HEK293T (cell line): ENCODE measurements around the gene TDRD5.

ENCODE experiments used
- CTCF ChIA-PET: fragments of 350-600 bp; formaldehyde crosslinking; extraction: SDS; loops from one replicate; lab custom pipeline; 2021; ENCODE audit warnings: antibody characterized with exemption, inconsistent platforms; lab: Yijun Ruan, JAX
- POLR2A ChIA-PET: fragments of 350-600 bp; formaldehyde crosslinking; extraction: SDS; loops from one replicate; lab custom pipeline; 2020; ENCODE audit warnings: antibody characterized with exemption, inconsistent platforms; lab: Yijun Ruan, JAX
- DNase-seq: peaks from one replicate; pipeline ENCODE4 v3.0.0; 2012; ENCODE audit warnings: mixed read lengths; ENCODE audit errors: extremely low spot score
- ARNT ChIP-seq: fragments of 450-650 bp; IDR thresholded peaks from 2 replicates; pipeline ENCODE4 v1.6.1; 2017; ENCODE audit warnings: mild to moderate bottlenecking
- BHLHE40 ChIP-seq: fragments of 450-650 bp; IDR thresholded peaks from 2 replicates; pipeline ENCODE4 v1.6.1; 2016; ENCODE audit warnings: mild to moderate bottlenecking, moderate library complexity, borderline replicate concordance
- CTBP1 ChIP-seq: fragments of 450-650 bp; IDR thresholded peaks from 2 replicates; pipeline ENCODE4 v1.6.1; 2016; ENCODE audit warnings: borderline replicate concordance
- ELF4 ChIP-seq: fragments of 450-650 bp; IDR thresholded peaks from 2 replicates; pipeline ENCODE4 v1.6.1; 2017; ENCODE audit warnings: antibody characterized with exemption
- FOXA1 ChIP-seq: fragments of 450-650 bp; IDR thresholded peaks from 2 replicates; pipeline ENCODE4 v1.6.1; 2016; ENCODE audit warnings: mild to moderate bottlenecking
- FOXK2 ChIP-seq: fragments of 450-650 bp; IDR thresholded peaks from 2 replicates; pipeline ENCODE4 v1.6.1; 2016; ENCODE audit warnings: mild to moderate bottlenecking
- FOXM1 ChIP-seq: fragments of 450-650 bp; IDR thresholded peaks from 2 replicates; pipeline ENCODE4 v1.6.1; 2017; ENCODE audit warnings: mild to moderate bottlenecking, borderline replicate concordance
- HDGF ChIP-seq: fragments of 450-650 bp; IDR thresholded peaks from 2 replicates; pipeline ENCODE4 v1.6.1; 2017; ENCODE audit warnings: antibody characterized with exemption, borderline replicate concordance
- L3MBTL2 ChIP-seq: fragments of 450-650 bp; conservative IDR thresholded peaks from 2 replicates; pipeline ENCODE4 v1.6.1; 2016; ENCODE audit warnings: mild to moderate bottlenecking
- LEF1 ChIP-seq: fragments of 450-650 bp; IDR thresholded peaks from 2 replicates; pipeline ENCODE4 v1.6.1; 2017; ENCODE audit warnings: mild to moderate bottlenecking, borderline replicate concordance
- NFRKB ChIP-seq: fragments of 450-650 bp; IDR thresholded peaks from 2 replicates; pipeline ENCODE4 v1.6.1; 2016; ENCODE audit warnings: mild to moderate bottlenecking, moderate library complexity
- PKNOX1 ChIP-seq: fragments of 450-650 bp; IDR thresholded peaks from 2 replicates; pipeline ENCODE4 v1.6.1; 2016
- SP1 ChIP-seq: fragments of 450-650 bp; IDR thresholded peaks from 2 replicates; pipeline ENCODE4 v1.6.1; 2017
- SUZ12 ChIP-seq: fragments of 450-650 bp; IDR thresholded peaks from 2 replicates; pipeline ENCODE4 v1.6.1; 2016; ENCODE audit warnings: mild to moderate bottlenecking
- TARDBP ChIP-seq: fragments of 450-650 bp; IDR thresholded peaks from 2 replicates; pipeline ENCODE4 v1.6.1; 2016
- ZNF384 ChIP-seq: fragments of 450-650 bp; IDR thresholded peaks from 2 replicates; pipeline ENCODE4 v1.6.1; 2016

Gene TDRD5

GRCh38 chr1:179731643-179732042 is 140.0 kb downstream of the TDRD5 start:
- ChIA-PET CTCF (no interaction called here), POLR2A (no interaction called here)
- TF ChIP-seq FOXK2 (no peak), SP1 (no peak), FOXM1 (no peak), LEF1 (no peak), ELF4 (no peak), SUZ12 (no peak), HDGF (no peak), PKNOX1 (no peak), L3MBTL2 (no peak), NFRKB (no peak), CTBP1 (no peak), TARDBP (no peak), BHLHE40 (no peak), ZNF384 (no peak), ARNT (no peak), FOXA1 (no peak)
- no peak for DNase-seq
